OCI-LY3 (cell line): ENCODE data around the gene PLEKHA7.

ENCODE experiments used
- H2AFZ ChIP-seq: fragments of 200-600, 300-600 bp; shearing (Covaris generic); 2 replicates; pipeline ENCODE4 v1.6.0; 2014; ENCODE audit warnings: antibody characterized with exemption, low read depth, low read length
- H3K27ac ChIP-seq: fragments of 200-600, 300-600 bp; sonication (generic); 2 replicates; pipeline ENCODE4 v1.5.1; 2014; ENCODE audit warnings: mild to moderate bottlenecking, low read length, moderate library complexity, mixed read lengths
- H3K27me3 ChIP-seq: fragments of 200-600, 300-600 bp; sonication (generic); 2 replicates; pipeline ENCODE4 v1.6.1; 2014; ENCODE audit warnings: low read depth, low read length, mixed read lengths
- H3K36me3 ChIP-seq: fragments of 200-600, 300-600 bp; sonication (generic); replicated peaks from 2 replicates; pipeline ENCODE3; 2014; ENCODE audit warnings: low read depth, low read length, mixed read lengths
- H3K4me1 ChIP-seq: fragments of 300-600, 200-600 bp; sonication (generic); 2 replicates; pipeline ENCODE4 v1.6.1; 2014; ENCODE audit warnings: low read length, mixed read lengths
- H3K4me2 ChIP-seq: fragments of 200-600, 300-600 bp; sonication (generic); 2 replicates; pipeline ENCODE4 v1.6.1; 2014; ENCODE audit warnings: low read length, mixed read lengths
- H3K4me3 ChIP-seq: fragments of 300-600, 200-600 bp; sonication (generic); 2 replicates; pipeline ENCODE4 v1.5.1; 2014; ENCODE audit warnings: antibody characterized with exemption, mild to moderate bottlenecking, low read length, moderate library complexity
- H3K79me2 ChIP-seq: fragments of 300-600, 200-600 bp; shearing (Covaris generic); 2 replicates; pipeline ENCODE4 v1.6.1; 2014; ENCODE audit warnings: mild to moderate bottlenecking, low read length, mixed read lengths
- H3K9ac ChIP-seq: fragments of 300-600, 200-600 bp; shearing (Covaris generic); 2 replicates; pipeline ENCODE4 v1.6.0; 2014; ENCODE audit warnings: mild to moderate bottlenecking, low read length, moderate library complexity
- H3K9me3 ChIP-seq: fragments of 200-600, 300-600 bp; shearing (Covaris generic); 2 replicates; pipeline ENCODE4 v1.6.1; 2014; ENCODE audit warnings: low read length, mixed read lengths; ENCODE audit not compliant: insufficient read depth
- H4K20me1 ChIP-seq: fragments of 200-600, 300-600 bp; sonication (generic); 2 replicates; pipeline ENCODE4 v1.6.1; 2016; ENCODE audit warnings: low read length, mixed read lengths; ENCODE audit not compliant: insufficient read depth
- CTCF ChIP-seq: fragments of 200-600, 300-600 bp; sonication (generic); IDR thresholded peaks from 2 replicates; pipeline ENCODE4 v1.5.1; 2014; ENCODE audit warnings: antibody characterized with exemption, low read length, low read depth
- EZH2phosphoT487 ChIP-seq: fragments of 200-600 bp; shearing (Covaris generic); IDR thresholded peaks from 2 replicates; pipeline ENCODE4 v1.6.1; 2018; ENCODE audit warnings: antibody characterized with exemption, mixed run types, low read depth

The PLEKHA7 gene

GRCh38 chr11:16796311-16796710 is 217.9 kb downstream of the PLEKHA7 start:
- Histone ChIP-seq H3K4me3 (no peak overlapping the region), H4K20me1 (no peaks in the 10 kb centered on the region), H2AFZ (no peak overlapping the region), H3K27me3 (no peaks in the 10 kb centered on the region), H3K4me1 (no peaks in the 10 kb centered on the region), H3K9ac (no peak overlapping the region), H3K4me2 (no peak overlapping the region), H3K79me2 (no peaks in the 10 kb centered on the region), H3K9me3 (no peaks in the 10 kb centered on the region), H3K27ac (no peak overlapping the region), H3K36me3 (no peaks in the 10 kb centered on the region)
- no peak for TF ChIP-seq CTCF
- no peak for TF ChIP-seq EZH2phosphoT487

GRCh38 chr11:16795146-16795545 is 219.1 kb downstream of the PLEKHA7 start:
- Histone ChIP-seq H3K4me2 (no peak overlapping the region), H4K20me1 (no peaks in the 10 kb centered on the region), H3K79me2 (no peaks in the 10 kb centered on the region), H2AFZ (no peak overlapping the region), H3K4me1 (no peaks in the 10 kb centered on the region), H3K9me3 (no peaks in the 10 kb centered on the region), H3K27me3 (no peaks in the 10 kb centered on the region), H3K36me3 (no peaks in the 10 kb centered on the region), H3K27ac (no peak overlapping the region), H3K9ac (no peak overlapping the region), H3K4me3 (no peak overlapping the region)
- no peak for TF ChIP-seq CTCF
- no peak for TF ChIP-seq EZH2phosphoT487

- Histone ChIP-seq H3K4me2 (no peak overlapping the region), H3K27me3 (no peaks in the 10 kb centered on the region), H3K36me3 (no peaks in the 10 kb centered on the region), H3K27ac (no peak overlapping the region), H3K9me3 (no peaks in the 10 kb centered on the region), H3K4me1 (no peaks in the 10 kb centered on the region), H3K4me3 (no peak overlapping the region), H3K9ac (no peak overlapping the region), H3K79me2 (no peaks in the 10 kb centered on the region), H4K20me1 (no peaks in the 10 kb centered on the region), H2AFZ (no peak overlapping the region)
- TF ChIP-seq EZH2phosphoT487 (no peak), CTCF (no peak)
Observed at GRCh38 chr11:16794047-16794818, 220.0 kb downstream of the PLEKHA7 start.

- H3K4me1 ChIP-seq = no peaks in the 10 kb centered on the region
- H3K4me3 ChIP-seq = no peak overlapping the region
- TF ChIP-seq EZH2phosphoT487 (no peak), CTCF (no peak)
- no peaks in the 10 kb centered on the region for H3K79me2 ChIP-seq
- no peak overlapping the region for H2AFZ ChIP-seq
- H3K27me3 ChIP-seq = no peaks in the 10 kb centered on the region
- H3K27ac ChIP-seq = no peak overlapping the region
- no peak overlapping the region for H3K9ac ChIP-seq
- H3K36me3 ChIP-seq = no peaks in the 10 kb centered on the region
- H3K9me3 ChIP-seq = no peaks in the 10 kb centered on the region
- no peak overlapping the region for H3K4me2 ChIP-seq
- H4K20me1 ChIP-seq = no peaks in the 10 kb centered on the region
Observed at GRCh38 chr11:16793511-16793910, 220.7 kb downstream of the PLEKHA7 start.
